ENCODE data around the gene TAS1R1.

DNA sequence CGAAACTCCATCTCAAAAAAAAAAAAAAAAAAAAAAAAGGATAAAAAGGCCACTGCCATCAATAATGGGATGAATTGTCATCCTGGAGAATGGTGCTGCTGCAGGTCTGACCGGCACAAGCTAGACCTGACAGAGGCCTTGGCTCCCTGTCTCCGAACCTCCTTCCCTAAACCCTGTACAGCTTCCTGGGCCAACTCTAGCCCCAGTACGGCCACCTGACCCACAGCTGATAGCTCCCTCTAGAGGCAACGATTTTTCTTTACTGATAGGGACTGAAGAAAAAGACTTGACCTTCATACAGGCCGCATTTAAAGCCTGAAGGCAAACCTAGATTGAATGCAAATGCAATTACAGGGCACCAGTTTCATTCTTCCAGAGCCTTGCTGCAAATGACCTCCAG, 31.5 kb upstream of the TAS1R1 start:
- TF ChIP-seq POLR2A (IDR thresholded peaks at IDR 0.05) (no peak), POLR2AphosphoS5 (IDR thresholded peaks at IDR 0.05) (no peak)

Data from breast epithelium (tissue), 3 donors.